ENCODE results near the gene NAALADL2. TPM values are rescaled to one million over a fixed set of nuclear protein-coding genes. Genes with fewer than 3 reads are reported as not detected.

NAALADL2 gene
- total and polyA plus RNA-seq, 3 donors from 2014 or later: 5.4 to 15.6 (median 6.0) TPM

DNA sequence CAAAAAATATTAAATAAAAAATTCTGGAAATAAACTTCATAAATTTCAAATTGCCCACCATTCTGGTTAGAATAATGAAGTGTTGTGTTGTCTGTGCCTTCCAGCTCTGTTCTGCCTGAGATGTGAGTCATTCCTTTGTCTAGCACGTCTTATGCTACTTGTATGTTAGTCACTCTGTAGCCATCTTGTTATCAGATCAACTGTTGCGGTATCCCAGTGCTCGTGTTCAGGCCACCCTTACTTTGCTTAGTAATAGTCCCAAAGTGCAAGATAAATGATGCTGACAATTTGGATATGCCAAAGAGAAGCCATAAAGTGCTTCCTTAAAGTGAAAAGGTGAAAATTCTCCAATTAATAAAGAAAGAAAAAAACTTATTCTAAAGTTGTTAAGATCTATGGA is 527.5 kb downstream of the NAALADL2 start:
- Histone ChIP-seq H3K36me3 (ENCODE audit: low read depth, missing control alignments) (no peaks in the 10 kb centered on the region), H3K27me3 (no peaks in the 10 kb centered on the region), H3K9me3 (no peaks in the 10 kb centered on the region), H3K27ac (no peak overlapping the region), H3K4me3 (no peak overlapping the region), H3K4me1 (no peaks in the 10 kb centered on the region)
- intact Hi-C loops (cut with DNase I; ENCODE audit: low total_unique reads): no loop called here
- DNase-seq: peak; percentile 42
- TF ChIP-seq, protein P1, sequence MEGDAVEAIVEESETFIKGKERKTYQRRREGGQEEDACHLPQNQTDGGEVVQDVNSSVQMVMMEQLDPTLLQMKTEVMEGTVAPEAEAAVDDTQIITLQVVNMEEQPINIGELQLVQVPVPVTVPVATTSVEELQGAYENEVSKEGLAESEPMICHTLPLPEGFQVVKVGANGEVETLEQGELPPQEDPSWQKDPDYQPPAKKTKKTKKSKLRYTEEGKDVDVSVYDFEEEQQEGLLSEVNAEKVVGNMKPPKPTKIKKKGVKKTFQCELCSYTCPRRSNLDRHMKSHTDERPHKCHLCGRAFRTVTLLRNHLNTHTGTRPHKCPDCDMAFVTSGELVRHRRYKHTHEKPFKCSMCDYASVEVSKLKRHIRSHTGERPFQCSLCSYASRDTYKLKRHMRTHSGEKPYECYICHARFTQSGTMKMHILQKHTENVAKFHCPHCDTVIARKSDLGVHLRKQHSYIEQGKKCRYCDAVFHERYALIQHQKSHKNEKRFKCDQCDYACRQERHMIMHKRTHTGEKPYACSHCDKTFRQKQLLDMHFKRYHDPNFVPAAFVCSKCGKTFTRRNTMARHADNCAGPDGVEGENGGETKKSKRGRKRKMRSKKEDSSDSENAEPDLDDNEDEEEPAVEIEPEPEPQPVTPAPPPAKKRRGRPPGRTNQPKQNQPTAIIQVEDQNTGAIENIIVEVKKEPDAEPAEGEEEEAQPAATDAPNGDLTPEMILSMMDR (IDR thresholded peaks at IDR 0.05): no peak
- no peak for TF ChIP-seq POLR2A (IDR thresholded peaks at IDR 0.05)
- WGBS, 2 donors: 76 to 84% methylated on average over 3 of the region's 3 CpGs

DNA sequence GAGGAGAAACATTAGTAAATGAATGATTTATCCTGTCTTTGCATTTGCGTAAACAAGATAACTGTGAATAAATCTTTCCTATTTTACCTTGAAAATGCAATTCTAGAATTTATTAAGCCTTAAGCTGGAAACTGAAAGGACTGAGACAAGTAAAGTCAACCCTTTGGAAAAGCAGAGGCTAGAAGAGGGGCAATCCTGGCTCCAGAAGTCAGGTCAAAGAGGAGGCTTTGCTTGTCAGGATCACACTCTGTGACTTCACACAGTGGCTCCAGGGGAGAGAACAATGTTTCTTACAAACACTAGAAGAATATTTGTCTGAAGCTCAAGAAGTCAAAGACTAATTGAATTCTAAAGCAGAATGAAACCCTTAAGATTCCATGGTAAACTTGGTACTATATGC is 530.4 kb downstream of the NAALADL2 start:
- intact Hi-C loops (cut with DNase I; ENCODE audit: low total_unique reads): no loop called here
- no peak overlapping the region for H3K4me3 ChIP-seq
- DNase-seq: no peak
- no peaks in the 10 kb centered on the region for H3K4me1 ChIP-seq
- H3K36me3 ChIP-seq (ENCODE audit: low read depth, missing control alignments): no peaks in the 10 kb centered on the region
- no peaks in the 10 kb centered on the region for H3K9me3 ChIP-seq
- no peak overlapping the region for H3K27ac ChIP-seq
- TF ChIP-seq, protein P1 (IDR thresholded peaks at IDR 0.05): no peak
- no peak for TF ChIP-seq POLR2A (IDR thresholded peaks at IDR 0.05)
- 86 to 93% methylated on average over 1 of the region's 1 CpG for WGBS, 2 donors
- no peaks in the 10 kb centered on the region for H3K27me3 ChIP-seq

DNA sequence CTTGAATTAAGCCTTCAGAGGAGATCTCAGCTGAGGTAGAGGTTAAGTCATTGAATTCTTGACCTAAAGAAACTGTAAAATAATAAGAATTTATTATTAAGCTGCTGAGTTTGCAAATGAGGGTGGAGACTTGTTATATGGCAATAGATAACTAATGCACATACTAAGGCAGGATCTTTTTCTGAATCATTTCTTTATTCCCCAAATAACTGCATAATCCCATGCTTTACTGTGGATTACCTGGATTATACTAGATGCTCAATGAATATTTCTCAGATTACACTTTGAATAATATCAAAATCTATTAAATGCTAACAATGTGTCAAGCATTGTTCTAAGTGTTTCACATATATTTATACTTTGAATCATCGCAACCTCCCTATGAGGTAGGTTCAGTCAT is 532.5 kb downstream of the NAALADL2 start:
- intact Hi-C loops (cut with DNase I; ENCODE audit: low total_unique reads): no loop called here
- Histone ChIP-seq H3K27ac (no peak overlapping the region), H3K4me1 (no peaks in the 10 kb centered on the region), H3K4me3 (no peak overlapping the region), H3K36me3 (ENCODE audit: low read depth, missing control alignments) (no peaks in the 10 kb centered on the region), H3K27me3 (no peaks in the 10 kb centered on the region), H3K9me3 (no peaks in the 10 kb centered on the region)
- WGBS, 2 donors: 94 to 100% methylated on average over 1 of the region's 1 CpG
- DNase-seq: no peak
- TF ChIP-seq, protein P1 (IDR thresholded peaks at IDR 0.05): no peak
- no peak for TF ChIP-seq POLR2A (IDR thresholded peaks at IDR 0.05)

DNA sequence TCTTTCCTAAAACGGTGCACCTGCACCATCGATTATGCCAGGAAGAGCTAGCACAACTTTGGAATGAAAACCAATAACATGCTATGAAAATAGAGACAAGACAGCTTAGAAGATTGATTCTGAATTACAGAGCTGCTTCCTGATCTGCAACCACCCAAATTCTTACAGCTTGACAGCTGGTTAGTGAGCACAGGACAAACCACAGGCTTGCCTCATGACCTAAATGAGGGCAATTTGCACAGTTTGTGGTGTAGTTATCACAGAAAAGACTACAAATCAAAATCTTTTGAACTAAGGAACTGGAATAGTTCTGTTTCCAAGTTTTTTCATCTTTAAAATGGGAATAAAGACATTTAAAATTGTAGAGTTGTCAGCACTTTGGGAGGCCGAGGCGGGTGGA is 533.5 kb downstream of the NAALADL2 start:
- H3K27ac ChIP-seq: no peak overlapping the region
- intact Hi-C loops (cut with DNase I; ENCODE audit: low total_unique reads): no loop called here
- H3K4me3 ChIP-seq: no peak overlapping the region
- H3K36me3 ChIP-seq (ENCODE audit: low read depth, missing control alignments): no peaks in the 10 kb centered on the region
- H3K9me3 ChIP-seq: no peaks in the 10 kb centered on the region
- TF ChIP-seq POLR2A (IDR thresholded peaks at IDR 0.05): no peak
- TF ChIP-seq, protein P1 (IDR thresholded peaks at IDR 0.05): no peak
- no peak for DNase-seq
- WGBS, 2 donors: 56 to 82% methylated on average over 4 of the region's 4 CpGs
- H3K27me3 ChIP-seq: no peaks in the 10 kb centered on the region
- no peaks in the 10 kb centered on the region for H3K4me1 ChIP-seq

DNA sequence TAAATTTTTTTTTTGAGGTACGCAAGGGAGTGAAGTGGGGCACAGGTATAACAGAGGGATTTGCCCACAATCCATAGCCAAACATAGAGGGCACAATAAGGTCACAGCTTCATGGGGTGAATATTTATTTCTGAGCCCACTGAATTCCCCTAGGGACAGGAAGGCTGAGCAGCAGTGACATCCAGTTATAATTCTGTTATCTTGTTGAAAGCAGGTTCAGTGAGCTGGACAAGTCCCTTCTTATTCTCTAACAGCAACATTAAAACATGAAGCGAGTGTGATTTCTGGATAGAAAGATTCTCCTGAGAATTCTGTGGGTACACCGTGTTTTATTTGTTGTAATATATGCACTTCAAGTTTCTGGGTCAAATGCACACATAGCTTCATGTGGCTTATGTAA is 538.2 kb downstream of the NAALADL2 start:
- Histone ChIP-seq H3K27ac (peak overlapping the region in 1 of 2 donors; percentile 41), H3K4me1 (peaks cover 3% of the 10 kb centered on the region), H3K4me3 (no peak overlapping the region), H3K9me3 (no peaks in the 10 kb centered on the region), H3K36me3 (ENCODE audit: low read depth, missing control alignments) (no peaks in the 10 kb centered on the region), H3K27me3 (no peaks in the 10 kb centered on the region)
- TF ChIP-seq, protein P1 (IDR thresholded peaks at IDR 0.05): no peak
- TF ChIP-seq POLR2A (IDR thresholded peaks at IDR 0.05): no peak
- WGBS, 2 donors: 64 to 67% methylated on average over 3 of the region's 3 CpGs
- intact Hi-C loops (cut with DNase I; ENCODE audit: low total_unique reads): no loop called here
- no peak for DNase-seq
